Brain microvascular endothelial cell (primary cell): ENCODE data around the gene CACNG7.

Experiments
- DNase-seq: peaks from one replicate; pipeline ENCODE4 v3.0.0-alpha.2; 2020
- H3K27ac ChIP-seq: fragments of 250-450 bp; sonication (Bioruptor Pico); 2 replicates; pipeline ENCODE4 v1.5.1; 2020; ENCODE audit warnings: mild to moderate bottlenecking, moderate library complexity
- H3K27me3 ChIP-seq: fragments of 250-450 bp; sonication (Bioruptor Pico); replicated peaks from 2 replicates; pipeline ENCODE4 v1.5.1; 2020; ENCODE audit warnings: mild to moderate bottlenecking
- H3K36me3 ChIP-seq: fragments of 250-450 bp; sonication (Bioruptor Pico); replicated peaks from 2 replicates; pipeline ENCODE4 v1.5.1; 2020; ENCODE audit warnings: mild to moderate bottlenecking
- H3K4me3 ChIP-seq: 2 replicates; pipeline ENCODE4 v1.5.1; 2011; ENCODE audit warnings: low read depth, mild to moderate bottlenecking, control low read depth, low read length, moderate library complexity
- CTCF ChIP-seq: IDR thresholded peaks from 2 replicates; pipeline ENCODE4 v1.5.1; 2011; ENCODE audit warnings: low read depth, mild to moderate bottlenecking, moderate library complexity, low read length, control low read depth, inconsistent platforms; ENCODE audit errors: missing control alignments
- in situ Hi-C: cut with HindIII; loops from 2 replicates; pipeline ENCODE4 v1.10.0; 2017; ENCODE audit warnings: low sequenced_read_pairs, low pct_ligation_motif_present

Gene CACNG7

GRCh38 chr19:53971673-53972072 is 62.6 kb downstream of the CACNG7 start:
- in situ Hi-C loops = no loop called here
- TF ChIP-seq CTCF = no peak
- Histone ChIP-seq H3K36me3 (no peaks in the 10 kb centered on the region), H3K4me3 (no peak overlapping the region), H3K27ac (no peak overlapping the region), H3K27me3 (no peaks in the 10 kb centered on the region)
- DNase-seq = no peak

GRCh38 chr19:53977429-53977990 is 68.4 kb downstream of the CACNG7 start:
- Histone ChIP-seq H3K36me3 (no peaks in the 10 kb centered on the region), H3K4me3 (peak overlapping the region; percentile 9), H3K27ac (no peak overlapping the region), H3K27me3 (no peaks in the 10 kb centered on the region)
- TF ChIP-seq CTCF = no peak
- in situ Hi-C loops = no loop called here
- DNase-seq = peak; percentile 85

- TF ChIP-seq CTCF = no peak
- no peaks in the 10 kb centered on the region for H3K36me3 ChIP-seq
- in situ Hi-C loops = no loop called here
- H3K27ac ChIP-seq = no peak overlapping the region
- peak; percentile 91 for DNase-seq
- H3K4me3 ChIP-seq = peak overlapping the region; percentile 9
- H3K27me3 ChIP-seq = no peaks in the 10 kb centered on the region
Measured at GRCh38 chr19:53977991-53978731, 69.1 kb downstream of the CACNG7 start.

DNA sequence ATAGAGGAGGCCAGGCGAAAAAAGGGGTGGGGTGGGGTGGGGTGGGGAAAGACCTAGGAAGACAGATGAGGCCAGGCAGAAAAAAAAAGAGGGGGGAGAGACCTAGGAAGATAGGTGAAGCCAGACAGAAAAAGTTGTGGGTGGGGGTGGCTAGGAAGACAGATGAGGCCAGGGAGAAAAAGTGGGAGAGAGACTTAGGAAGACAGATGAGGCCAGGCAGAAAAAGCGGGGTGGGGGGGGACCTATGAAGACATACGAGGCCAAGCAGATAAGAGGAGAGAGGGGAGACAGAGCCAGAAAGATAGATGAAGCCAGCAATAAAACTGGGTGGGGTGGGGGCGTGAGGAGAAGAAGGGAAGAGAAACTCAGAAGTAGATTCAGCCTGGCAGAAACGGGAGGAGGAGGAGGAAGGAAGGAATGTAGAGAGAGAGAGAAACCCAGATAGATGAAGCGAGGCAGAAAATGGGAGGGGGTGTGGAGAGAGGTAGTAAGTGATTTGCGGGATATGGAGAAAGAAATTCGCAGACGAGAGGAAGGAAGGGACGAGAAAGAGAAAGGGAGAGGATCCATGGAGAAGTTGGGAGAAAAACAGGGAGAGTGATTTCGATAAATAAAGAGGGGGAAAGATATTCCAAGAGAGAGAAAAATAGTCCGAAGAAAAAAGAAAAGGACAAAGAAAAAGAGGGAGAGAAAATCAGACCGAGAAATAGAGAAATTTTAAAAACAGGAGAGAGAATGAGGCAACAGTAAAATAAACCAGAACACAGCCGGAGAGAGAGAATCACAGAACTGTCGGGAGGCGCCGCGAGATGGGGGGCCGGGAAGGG is 70.1 kb downstream of the CACNG7 start:
- no peaks in the 10 kb centered on the region for H3K36me3 ChIP-seq
- in situ Hi-C loops = no loop called here
- no peak for TF ChIP-seq CTCF
- H3K4me3 ChIP-seq = peak overlapping the region; percentile 52
- no peak overlapping the region for H3K27ac ChIP-seq
- no peaks in the 10 kb centered on the region for H3K27me3 ChIP-seq
- no peak for DNase-seq

- no peaks in the 10 kb centered on the region for H3K27me3 ChIP-seq
- in situ Hi-C loops = no loop called here
- no peak for TF ChIP-seq CTCF
- peak; percentile 70 for DNase-seq
- H3K4me3 ChIP-seq = peak overlapping the region; percentile 39
- H3K36me3 ChIP-seq = no peaks in the 10 kb centered on the region
- H3K27ac ChIP-seq = peak overlapping the region; percentile 49
Measured at GRCh38 chr19:53980539-53981375, 71.7 kb downstream of the CACNG7 start.
